ENCODE data around the gene CRISP2. TPM values are rescaled to one million over a fixed set of nuclear protein-coding genes. Genes with fewer than 3 reads are reported as not detected.

The CRISP2 gene
- not detected in 2 replicates for total RNA-seq

DNA sequence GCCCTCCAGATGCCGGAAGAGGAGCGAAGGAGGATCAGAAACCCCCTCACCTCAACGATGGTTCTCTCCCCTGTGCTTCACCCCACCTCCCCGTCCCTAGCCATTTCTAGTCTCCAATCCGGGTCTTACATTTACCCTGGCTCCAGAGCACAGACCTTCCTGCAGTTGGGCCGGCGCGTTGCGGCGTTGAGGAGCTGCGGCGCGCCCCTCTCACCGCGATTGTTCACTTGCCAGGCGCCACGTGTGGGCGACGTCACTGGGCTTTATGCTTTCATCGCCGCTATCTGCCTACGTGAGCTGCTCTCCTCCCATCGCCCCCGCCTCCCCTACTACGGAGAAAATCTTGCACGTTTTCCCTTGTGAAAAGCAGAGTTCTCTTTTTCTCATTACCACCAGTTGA is at the start of gene CRISP2:
Gene CRISP2 (minus strand): TSS at position 198 of the 400 bp plus-strand sequence. CDS start 4,347 bp downstream, outside the sequence.

GRCh38 chr6:49744259-49744658 is 30.9 kb upstream of the CRISP2 start, which contains the start of gene CRISP3:
TSS of gene CRISP3 (minus strand) at chr6:49744388. CDS start at chr6:49744367, 21 bp downstream.

Other genes starting within 250 kb of the CRISP2 start
- gene GLYATL3, start 213.6 kb downstream of the CRISP2 start, total RNA-seq, result not detected in 2 replicates
- gene C6orf141, start 162.9 kb downstream of the CRISP2 start, total RNA-seq, result 6.6 and 11.3 TPM in 2 replicates
- not detected in 2 replicates for gene RHAG, start 76.7 kb downstream of the CRISP2 start, total RNA-seq
- gene CRISP3, start 30.8 kb upstream of the CRISP2 start, total RNA-seq, result not detected in 2 replicates
- gene PGK2, start 73.7 kb upstream of the CRISP2 start, total RNA-seq, result not detected in 2 replicates
- not detected in 2 replicates for gene CRISP1, start 153.0 kb upstream of the CRISP2 start, total RNA-seq

Data from tracheal epithelial cell (primary cell).